AG09319 (cell line): ENCODE results near the gene CMIP.

ENCODE experiments used
- DNase-seq: peaks from one replicate; pipeline ENCODE4 v3.0.0-alpha.2; 2010; ENCODE audit warnings: low read depth; ENCODE audit errors: extremely low read depth
- CTCF ChIP-seq: IDR thresholded peaks from 2 replicates; pipeline ENCODE4 v1.5.1; 2011; ENCODE audit warnings: low read depth, mild to moderate bottlenecking, inconsistent platforms, low read length, moderate library complexity

Gene CMIP

GRCh38 chr16:81500833-81501521 lies 56.4 kb downstream of the CMIP start:
- no peak for TF ChIP-seq CTCF
- DNase-seq: no peak

- TF ChIP-seq CTCF: no peak
- DNase-seq: no peak
Measured at GRCh38 chr16:81502396-81503070, 57.9 kb downstream of the CMIP start.

- DNase-seq: no peak
- no peak for TF ChIP-seq CTCF
Measured at GRCh38 chr16:81505011-81505661, 60.5 kb downstream of the CMIP start.

GRCh38 chr16:81509404-81509803 lies 64.8 kb downstream of the CMIP start:
- no peak for TF ChIP-seq CTCF

GRCh38 chr16:81510016-81510415 lies 65.4 kb downstream of the CMIP start:
- DNase-seq: no peak
- TF ChIP-seq CTCF: no peak

More at GRCh38 chr16:81509404-81509803, 64.8 kb downstream of the CMIP start:
- DNase-seq: no peak

GRCh38 chr16:81511371-81511770 lies 66.8 kb downstream of the CMIP start:
- no peak for TF ChIP-seq CTCF
- DNase-seq: no peak
